ENCODE data around the gene RXRA.
"Not testable (repeated sequence)": the region's sequence is repeated elsewhere in the genome, so short reads cannot be mapped to it uniquely, and the experiment has no call there.

RXRA gene

DNA sequence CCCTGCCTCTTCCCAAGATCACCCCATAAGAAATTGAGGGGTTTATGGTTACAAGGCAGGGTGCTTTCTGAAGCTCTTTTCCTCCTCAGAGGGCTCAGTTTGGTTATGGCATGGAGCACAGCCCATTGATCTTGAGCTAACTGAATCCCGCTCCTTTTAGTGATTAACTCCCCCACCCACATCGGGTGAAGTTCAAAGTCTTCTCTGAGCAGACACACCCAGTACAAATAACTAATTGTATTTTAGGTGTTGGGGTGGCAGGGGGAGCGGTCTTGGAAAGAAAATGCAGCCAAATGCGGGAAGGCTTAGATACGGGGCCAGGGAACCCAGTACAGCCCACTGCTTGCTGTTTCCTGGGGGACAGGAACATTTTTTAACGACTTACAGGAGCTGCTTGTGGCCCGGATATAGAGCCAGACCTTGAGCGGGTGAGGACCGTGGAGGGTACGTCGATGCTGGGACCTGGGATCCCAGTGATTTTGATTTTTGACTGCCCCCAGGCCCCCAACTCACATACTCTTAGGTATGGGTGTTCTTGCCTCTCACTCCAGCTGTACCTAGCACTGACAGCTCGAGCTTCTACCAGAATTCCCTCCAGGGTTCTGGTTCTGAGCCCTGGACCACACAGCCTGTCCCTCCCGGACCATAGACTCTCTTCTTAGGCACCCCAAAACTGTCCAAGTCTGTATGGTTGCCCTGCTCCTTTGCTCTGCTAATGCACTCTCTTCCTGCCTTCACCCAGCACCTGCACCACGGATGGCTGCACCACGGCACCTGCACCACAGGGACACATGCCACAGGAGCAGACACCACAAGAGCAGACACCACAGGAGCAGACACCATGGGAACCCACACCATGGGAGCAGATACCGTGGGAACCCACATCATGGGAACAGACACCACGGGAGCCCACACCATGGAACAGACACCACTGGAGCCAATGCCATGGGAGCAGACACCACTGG lies 18.3 kb upstream of the RXRA start:
- no peak for DNase-seq (ENCODE audit: low read depth in 2 of 3, low spot score in 2 of 3)

DNA sequence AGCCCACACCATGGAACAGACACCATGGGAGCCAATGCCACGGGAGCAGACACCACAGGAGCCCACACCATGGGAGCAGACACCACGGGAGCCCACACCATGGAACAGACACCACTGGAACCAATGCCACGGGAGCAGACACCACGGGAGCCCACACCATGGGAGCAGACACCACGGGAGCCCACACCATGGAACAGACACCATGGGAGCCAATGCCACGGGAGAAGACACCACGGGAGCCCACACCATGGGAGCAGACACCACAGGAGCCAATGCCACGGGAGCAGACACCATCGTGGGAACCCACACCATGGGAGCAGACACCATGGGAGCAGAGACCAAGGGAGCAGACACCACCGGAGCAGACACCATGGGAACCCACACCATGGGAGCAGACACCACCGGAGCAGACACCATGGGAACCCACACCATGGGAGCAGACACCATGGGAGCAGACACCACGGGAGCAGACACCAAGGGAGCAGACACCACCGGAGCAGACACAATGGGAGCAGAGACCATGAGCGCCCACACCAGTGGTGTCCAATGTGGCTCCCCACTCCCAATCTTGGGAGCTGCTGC lies 17.5 kb upstream of the RXRA start:
- DNase-seq (ENCODE audit: low read depth in 2 of 3, low spot score in 2 of 3): not testable (repeated sequence)

DNA sequence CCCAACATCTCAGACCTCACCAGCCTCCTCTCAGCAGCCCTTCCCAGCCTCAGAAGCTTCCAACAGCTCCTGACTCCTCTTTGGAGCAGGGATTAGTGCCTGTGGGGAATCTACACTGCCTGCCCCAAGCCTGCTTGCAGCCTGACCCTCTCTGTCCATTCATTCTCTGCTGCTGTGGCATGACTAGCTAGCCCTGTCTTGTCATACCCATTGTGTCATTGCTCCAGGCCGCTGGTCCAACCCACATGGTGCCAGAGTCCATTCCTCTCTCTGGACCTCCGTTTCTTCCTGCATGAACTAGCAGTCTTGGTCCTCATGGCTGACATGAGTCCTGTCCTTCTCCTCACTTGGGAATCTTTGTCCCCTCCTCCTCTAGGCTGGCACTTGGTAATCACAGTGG lies 12.8 kb upstream of the RXRA start:
- DNase-seq (ENCODE audit: low read depth in 2 of 3, low spot score in 2 of 3): no peak

DNA sequence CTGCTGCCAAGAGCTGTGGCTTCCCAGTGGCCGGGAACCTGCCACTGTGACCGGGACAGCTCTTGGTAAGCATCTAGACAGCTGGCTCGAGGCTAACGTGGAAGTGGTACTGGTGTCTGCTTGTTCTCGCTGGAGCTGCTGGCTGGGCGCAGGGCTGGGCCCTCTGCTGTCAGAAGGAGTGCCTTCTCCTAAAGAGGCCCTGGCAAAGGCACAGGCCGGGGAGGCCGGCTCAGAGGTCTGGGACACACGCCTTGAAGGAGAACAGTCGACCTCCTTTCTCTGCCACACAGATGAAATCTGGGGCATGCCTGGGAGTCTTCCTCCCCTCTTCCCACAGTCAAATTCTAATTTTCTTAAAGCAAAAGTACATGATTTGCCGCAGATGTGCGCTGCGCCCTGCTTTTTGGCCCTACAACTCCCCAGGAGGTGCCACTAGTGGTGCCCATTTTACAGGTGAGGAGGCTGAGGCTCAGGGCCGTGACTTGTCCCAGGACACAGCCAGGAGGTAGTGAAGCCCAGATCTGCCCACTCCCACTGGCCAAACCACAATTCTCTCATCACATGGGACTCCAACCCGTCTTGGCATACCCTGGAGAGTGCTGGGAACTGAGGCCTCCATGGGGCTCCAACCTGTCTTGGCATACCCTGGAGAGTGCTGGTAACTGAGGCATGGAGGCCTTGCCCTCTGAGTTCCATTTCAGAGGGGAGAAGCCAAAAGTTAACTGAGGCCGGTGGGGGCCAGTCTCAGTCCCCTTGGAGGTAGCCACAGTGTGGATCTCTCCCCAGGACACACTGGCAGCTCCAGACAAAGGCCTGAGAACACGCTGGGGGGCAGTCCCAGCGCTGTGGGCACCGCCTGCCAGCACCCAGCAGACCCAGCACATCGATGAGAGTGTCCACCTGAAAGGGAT lies 12.0 kb upstream of the RXRA start:
- DNase-seq (ENCODE audit: low read depth in 2 of 3, low spot score in 2 of 3): no peak

DNA sequence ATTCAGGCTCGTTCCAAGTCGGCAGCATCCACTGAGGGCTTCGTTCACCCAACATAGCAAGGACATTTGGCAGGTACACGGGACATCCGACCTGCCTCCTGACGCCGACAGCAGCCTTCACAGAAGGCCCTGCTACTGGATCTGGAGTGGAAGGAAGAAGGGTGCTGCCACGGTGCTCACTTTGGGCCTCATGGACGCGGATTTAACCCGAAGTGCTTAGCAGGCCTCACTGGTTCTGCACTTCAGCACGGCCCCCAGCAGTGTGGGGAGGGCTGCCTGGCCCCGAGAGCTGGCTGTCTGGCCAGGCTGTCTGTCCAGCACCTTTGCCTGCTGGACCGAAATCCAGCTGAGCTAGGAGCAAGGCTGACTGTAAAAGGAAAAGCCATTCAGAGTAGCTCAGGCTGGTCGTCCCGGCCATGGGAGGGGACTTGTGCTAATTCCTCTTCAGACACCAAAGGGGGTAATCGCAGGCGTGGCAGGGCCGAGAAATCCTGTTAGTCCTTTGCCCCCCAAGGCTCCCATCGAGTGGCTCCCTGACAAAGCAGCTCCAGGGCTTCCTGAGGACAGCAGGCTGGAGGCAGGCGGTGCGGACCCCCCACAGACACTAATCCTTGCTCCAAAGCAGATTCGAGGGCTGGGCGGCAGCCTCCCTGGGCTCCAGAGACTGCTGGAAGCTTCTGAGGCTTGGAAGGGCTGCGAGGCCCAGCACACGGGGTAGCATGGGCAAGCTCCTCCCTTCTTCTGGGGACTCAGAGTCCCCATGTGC lies 11.1 kb upstream of the RXRA start:
- no peak for DNase-seq (ENCODE audit: low read depth in 2 of 3, low spot score in 2 of 3)

DNA sequence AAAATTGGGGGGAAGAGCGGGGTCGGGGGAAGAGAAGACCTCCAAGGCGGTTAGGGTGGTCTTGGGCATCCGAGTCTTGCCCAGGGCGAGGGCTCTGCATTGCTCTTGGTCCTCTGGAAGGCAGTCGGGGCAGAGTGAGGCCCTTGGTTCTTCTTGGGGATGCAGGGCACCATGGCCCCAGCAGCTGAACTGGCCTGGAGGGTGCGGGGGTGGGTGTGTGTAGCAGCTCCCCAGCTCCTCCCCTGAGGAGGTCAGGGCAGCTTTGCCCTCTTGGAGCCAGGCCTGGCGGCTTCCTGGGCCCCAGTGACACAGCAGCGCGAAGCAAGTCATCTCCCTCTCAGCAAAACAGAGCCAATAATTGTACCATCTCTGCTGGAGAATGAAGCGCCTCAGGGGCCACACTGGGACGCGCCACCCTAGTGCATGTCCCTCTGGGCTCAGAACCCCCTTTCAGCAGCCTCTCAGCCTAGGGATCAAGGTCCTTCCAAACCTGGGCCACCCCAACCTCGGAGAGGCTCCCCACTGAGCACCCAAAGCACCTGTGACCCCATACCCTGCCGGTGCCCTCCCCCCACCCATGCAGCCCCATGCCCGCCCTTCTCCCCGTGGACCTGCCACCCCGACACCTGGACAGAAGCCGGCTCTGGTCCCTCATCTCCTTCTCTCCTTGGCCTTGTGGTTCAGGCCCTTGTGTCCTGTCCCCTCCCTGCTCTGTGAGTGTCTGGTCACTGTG lies 10.4 kb upstream of the RXRA start:
- DNase-seq (ENCODE audit: low read depth in 2 of 3, low spot score in 2 of 3): no peak

DNA sequence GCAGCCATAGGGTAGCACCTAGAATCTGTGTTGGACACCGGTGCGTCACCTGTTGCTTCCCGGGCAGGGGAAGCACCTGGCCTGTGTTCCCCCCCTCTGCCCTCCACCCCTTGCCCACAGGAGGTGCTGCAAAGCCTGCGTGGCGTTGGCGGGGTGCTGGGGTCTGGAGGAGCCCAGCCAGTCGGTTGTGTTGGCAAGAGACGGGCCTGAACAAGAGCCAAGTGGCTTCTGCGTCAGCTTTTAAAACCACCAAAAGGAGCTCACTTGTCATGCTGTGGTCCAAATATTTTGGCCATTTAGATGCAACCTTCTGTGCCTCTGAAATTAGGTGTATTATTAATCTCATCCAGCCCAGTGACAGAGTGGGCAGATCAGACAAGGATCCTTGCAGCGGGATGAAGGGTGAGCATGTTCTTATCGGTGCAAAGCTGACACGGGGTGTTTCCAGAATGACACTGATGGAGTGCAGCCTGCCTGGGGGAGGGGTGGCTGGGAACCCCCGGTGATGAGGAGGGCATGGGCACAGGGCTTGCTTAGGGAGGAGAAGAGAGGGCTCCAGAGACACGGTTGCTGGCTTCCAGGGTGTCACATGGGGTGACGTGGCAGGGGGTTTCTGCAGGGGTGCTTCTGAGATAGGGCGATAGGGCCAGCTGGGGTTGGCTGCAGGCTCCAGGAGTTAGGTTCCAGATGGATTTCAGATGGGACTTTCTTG lies 9.7 kb upstream of the RXRA start:
- no peak for DNase-seq (ENCODE audit: low read depth in 2 of 3, low spot score in 2 of 3)

DNA sequence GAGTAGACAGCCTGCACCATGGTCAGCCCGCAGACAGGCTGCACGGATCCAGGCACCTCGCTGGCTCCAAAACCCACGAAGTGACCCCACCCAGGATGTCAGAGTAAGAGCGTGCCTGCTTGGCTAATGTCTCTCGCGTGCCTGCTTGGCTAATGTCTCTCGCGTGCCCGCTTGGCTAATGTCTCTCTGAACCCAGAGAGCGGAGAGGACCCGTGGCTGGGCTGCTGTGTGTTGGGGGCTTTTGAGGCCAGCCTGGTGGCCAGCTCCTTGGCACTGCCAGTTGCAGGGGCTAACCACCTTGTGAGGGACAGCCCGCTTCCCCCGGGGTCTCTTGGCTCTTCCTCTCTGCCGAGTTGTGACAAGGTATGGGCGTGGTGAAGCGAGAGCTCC lies 8.9 kb upstream of the RXRA start:
- DNase-seq (ENCODE audit: low read depth in 2 of 3, low spot score in 2 of 3): no peak

DNA sequence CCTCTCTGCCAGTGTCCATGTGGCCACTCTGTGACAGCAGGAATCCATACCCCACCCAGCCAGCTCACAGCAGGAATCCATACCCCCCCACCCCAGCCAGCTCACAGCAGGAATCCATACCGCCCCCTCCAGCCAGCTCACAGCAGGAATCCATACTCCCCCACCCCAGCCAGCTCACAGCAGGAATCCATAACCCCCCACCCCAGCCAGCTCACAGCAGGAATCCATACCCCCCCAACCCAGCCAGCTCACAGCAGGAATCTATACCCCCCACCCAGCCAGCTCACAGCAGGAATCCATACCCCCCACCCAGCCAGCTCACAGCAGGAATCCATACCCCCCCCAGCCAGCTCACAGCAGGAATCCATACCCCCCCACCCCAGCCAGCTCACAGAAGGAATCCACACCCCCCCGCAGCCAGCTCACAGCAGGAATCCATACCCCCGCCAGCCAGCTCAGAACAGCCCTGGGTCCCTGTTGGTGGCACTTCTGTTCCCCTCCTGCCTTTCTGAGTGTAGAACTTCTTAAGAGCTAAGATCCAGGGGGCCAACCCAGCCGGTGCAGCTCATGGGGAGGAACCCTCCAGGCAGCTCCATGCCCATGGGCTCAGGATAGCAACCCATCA lies 8.4 kb upstream of the RXRA start:
- DNase-seq (ENCODE audit: low read depth in 2 of 3, low spot score in 2 of 3): no peak

DNA sequence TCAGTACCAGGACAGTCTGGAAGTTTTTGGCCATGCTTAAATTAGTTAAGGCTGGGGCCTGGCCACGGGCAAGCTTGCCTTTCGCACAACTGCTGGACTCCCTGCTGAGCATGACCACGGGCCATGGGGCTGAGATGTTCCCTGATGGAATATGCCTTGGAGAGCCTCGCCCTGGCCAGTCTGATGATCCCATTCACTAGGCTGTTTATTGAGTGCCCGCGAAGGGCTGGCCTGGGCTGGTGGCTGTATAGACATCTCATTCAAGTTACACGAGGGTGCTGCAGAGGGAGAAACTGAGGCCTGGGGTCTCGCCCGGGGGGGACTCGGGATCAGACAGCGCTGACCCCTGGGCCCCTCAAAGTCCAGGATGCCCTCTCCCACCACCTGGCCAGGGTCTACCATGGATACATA lies 7.8 kb upstream of the RXRA start:
- no peak for DNase-seq (ENCODE audit: low read depth in 2 of 3, low spot score in 2 of 3)

DNA sequence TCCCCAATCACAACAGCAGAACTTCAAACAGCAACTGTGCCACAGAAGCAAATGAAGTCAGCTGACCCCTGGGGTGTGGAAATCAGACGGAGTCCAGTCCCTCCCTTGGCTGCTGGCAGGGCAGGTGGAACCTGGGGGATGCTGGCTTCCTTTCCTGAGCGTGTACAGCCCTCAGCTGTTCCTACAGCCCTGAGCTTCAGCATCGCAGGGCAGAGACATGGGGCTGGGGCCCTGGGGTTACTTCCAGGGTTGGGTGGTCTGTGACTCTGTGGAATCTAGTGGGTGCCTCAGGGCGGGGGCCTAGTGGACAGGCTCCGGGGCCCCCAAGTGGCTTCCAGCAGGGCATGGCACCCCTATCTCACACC lies 7.3 kb upstream of the RXRA start:
- DNase-seq (ENCODE audit: low read depth in 2 of 3, low spot score in 2 of 3): no peak

DNA sequence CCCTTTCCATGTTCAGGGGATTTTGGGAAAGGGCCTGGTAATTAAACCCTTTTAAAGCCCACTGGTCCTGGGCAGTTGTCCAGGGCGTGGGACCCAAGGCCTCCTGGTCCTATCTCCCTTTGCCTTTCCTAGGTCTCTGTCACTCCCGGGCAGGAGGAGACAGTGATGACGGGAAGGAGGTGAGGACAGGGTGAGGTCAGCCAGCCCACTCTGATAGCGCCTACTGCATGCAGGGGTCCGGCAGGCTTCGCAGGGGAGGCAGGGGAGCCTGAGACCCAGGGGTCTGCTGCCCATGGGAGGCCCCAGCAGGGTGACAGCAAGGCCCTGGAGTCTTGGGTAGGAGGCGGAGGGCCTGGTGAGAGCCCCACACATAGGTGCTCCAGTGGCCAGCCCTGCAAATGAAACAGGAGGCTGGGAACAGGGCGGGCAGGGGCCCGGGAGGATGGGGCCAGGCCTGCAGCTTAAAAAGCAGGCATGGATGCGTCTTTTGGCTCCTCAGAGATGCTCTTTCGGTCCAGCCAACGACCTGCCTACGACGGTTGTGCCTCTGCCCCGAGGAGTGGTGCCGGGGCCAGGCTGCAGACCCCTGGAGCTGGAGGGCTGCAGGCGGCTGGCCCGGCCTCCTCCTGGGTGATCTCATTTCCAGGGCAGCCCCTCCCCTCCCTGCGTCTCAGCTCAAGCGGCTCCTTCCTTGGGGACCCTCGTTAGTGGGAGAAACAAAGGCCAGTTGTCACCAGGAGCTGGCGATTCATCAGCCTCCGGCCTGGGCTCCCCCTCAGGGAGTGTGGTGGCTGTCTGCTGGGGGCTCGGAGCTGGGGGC lies 6.7 kb upstream of the RXRA start:
- DNase-seq (ENCODE audit: low read depth in 2 of 3, low spot score in 2 of 3): no peak

DNA sequence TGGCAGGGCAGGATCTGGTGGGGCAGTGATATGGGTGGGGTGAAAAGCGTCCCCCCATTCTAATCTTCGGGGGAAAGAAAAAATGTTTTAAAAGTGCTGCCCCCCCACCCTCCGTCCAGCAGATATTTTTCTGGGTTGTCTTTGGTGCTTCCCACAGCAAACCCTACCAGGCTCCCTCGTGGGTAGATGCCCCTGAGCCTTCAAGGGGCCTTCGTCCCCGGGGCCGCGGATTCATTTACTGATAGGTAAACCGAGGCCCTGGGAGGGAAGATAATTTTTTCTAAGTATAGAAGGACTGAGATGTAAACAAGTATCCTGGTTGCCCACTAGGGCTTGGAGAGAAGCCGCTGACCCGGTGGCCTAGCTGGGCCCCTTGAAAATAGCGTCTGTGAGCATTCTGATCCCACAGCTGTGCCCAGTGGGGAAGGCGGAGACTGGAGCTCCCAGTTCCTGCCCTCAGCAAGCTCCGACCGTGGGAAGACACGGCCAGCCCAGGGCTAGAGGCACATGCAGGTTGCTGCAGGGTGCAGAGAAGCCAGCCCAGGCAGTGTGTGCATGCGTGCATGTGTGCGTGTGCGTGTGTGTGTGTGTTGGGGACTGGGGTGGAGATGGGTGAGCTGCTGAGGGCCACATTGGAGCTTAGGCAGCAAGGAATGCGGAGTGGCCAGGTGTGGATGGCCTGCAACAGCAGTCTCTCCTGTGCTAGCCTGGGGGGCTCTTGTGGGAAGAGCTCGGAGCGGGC lies 6.0 kb upstream of the RXRA start:
- DNase-seq (ENCODE audit: low read depth in 2 of 3, low spot score in 2 of 3): no peak

DNA sequence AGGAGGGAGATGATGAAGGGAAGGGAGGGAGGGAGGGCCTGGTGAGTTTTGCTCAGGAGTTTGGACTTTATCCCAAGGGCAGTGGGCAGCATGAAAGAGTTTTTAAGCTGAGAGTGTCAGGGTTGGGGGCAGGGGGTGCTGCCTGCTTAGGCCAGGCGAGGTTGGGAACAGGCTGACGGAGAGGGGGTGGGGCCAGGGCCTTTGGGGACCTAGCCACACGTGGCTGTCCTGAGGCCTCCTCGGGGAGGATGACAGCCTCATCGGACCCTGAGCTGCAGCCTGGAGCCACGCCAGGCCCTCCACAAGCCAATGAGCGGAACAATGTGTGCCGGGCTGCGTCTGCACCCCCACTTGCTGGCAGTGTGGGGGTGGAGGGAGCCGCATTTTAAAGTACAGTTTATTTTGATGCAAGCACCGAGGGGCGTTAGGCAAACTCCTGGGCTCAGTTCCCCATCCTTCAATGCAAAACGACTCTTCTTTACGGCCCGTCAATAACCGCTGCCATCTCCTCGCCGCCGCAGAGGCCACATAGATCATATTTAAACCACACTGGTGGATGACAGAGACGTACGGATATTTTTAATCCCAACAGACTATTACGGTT lies 5.3 kb upstream of the RXRA start:
- DNase-seq (ENCODE audit: low read depth in 2 of 3, low spot score in 2 of 3): no peak

DNA sequence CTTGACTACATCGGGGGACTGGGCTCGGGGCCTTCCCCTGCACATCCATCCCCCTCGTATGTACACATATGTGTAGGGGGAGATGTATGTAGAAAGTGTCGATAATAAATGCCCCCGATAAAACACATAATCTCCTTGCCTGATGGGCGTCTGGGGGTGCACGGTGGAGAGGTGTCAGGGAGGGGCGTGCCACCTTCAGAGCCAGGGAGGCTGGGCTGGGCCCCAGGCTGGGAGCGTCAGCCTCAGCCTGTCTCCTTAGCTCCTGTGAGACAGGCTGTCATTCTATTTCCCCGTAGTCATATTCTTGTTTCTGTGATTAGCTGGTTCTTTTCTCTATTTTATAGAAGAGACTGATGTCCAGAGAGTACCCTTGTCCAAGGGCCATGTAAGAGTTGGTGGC lies 4.7 kb upstream of the RXRA start:
- no peak for DNase-seq (ENCODE audit: low read depth in 2 of 3, low spot score in 2 of 3)

DNA sequence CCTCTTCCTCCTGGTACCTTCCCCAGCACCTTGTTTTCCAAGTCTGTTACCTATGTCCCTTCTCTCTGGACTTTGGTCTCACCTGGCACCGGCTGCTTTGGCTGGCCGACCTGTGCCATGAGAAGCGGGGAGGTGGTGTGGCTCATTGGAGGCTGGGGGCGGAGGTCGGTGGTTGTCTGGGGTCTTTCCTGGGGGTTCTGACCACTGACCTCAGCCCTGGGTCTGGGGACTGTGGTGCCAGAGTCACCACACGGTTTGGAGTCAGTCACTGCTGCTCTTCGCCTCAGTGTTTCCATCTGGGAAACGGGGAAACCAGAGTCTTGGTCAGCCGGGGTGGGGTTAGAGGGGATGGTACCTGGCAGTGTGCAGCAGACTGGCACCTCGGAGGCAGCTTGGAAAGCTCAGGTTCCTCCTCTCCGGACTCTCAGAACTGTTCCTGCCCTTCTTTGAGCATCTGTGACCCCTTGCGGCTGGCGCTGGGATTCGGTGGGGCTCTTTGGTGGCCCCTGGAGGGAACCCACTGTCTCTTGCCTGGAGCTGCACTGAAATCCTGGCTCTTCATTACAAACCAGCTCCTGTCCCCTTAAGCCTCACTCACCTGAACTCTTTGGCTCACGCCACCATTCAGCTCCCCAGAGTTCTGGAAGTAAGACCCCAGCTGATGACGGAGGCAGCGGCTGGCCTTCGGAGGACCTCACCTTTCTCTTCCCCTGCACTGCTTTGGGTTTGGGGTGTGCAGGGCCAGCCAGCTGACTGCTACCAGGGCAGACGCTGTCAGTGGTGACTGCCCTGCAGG lies 4.1 kb upstream of the RXRA start:
- no peak for DNase-seq (ENCODE audit: low read depth in 2 of 3, low spot score in 2 of 3)
